ENCODE data around the gene POGZ.

POGZ gene

GRCh38 chr1:151482017-151482416 lies 22.7 kb upstream of the POGZ start:
- no peaks in the 10 kb centered on the region for H4K20me1 ChIP-seq (ENCODE audit: insufficient read depth, low read length)
- H3K9ac ChIP-seq (ENCODE audit: low read length), result no peak overlapping the region
- no peaks in the 10 kb centered on the region for H3K4me1 ChIP-seq (ENCODE audit: insufficient read depth, low read length, severe bottlenecking)
- H3K27me3 ChIP-seq (ENCODE audit: insufficient read depth, low read length), result 0 out of 2 replicates have a peak, but pooled peaks cover 4% of the 10 kb centered on the region
- no peak overlapping the region for H3K27ac ChIP-seq (ENCODE audit: low read depth, low read length, poor library complexity, severe bottlenecking)
- H3K36me3 ChIP-seq (ENCODE audit: insufficient read depth, low read length), result no peaks in the 10 kb centered on the region; the same call in 1 of the 2 replicates
- no peak for TF ChIP-seq EZH2 (IDR thresholded peaks at IDR 0.05; ENCODE audit: borderline replicate concordance, low read length)
- no peak for TF ChIP-seq CTCF (IDR thresholded peaks at IDR 0.05; ENCODE audit: low read length)
- H3F3A ChIP-seq (ENCODE audit: insufficient read depth, low read length), result no peaks in the 10 kb centered on the region
- no peak overlapping the region for H3K4me3 ChIP-seq (ENCODE audit: low read depth, low read length, poor library complexity, severe bottlenecking)
- H3K79me2 ChIP-seq (ENCODE audit: insufficient read depth, low read length), result no peaks in the 10 kb centered on the region
- no peak overlapping the region for H3K4me2 ChIP-seq (ENCODE audit: low read length)
- H2AFZ ChIP-seq (ENCODE audit: low read length), result no peak overlapping the region
- H3K9me3 ChIP-seq (ENCODE audit: low read length), result peaks cover 5% of the 10 kb centered on the region
- H3K9me2 ChIP-seq (ENCODE audit: low read depth, low read length), result no peaks in the 10 kb centered on the region

- Histone ChIP-seq H3K4me3 (ENCODE audit: low read depth, low read length, poor library complexity, severe bottlenecking) (no peak overlapping the region), H3K27me3 (ENCODE audit: insufficient read depth, low read length) (0 out of 2 replicates have a peak, but pooled peaks cover 4% of the 10 kb centered on the region), H3K9ac (ENCODE audit: low read length) (no peak overlapping the region), H3K79me2 (ENCODE audit: insufficient read depth, low read length) (no peaks in the 10 kb centered on the region), H4K20me1 (ENCODE audit: insufficient read depth, low read length) (no peaks in the 10 kb centered on the region), H3F3A (ENCODE audit: insufficient read depth, low read length) (no peaks in the 10 kb centered on the region), H2AFZ (ENCODE audit: low read length) (no peak overlapping the region), H3K4me2 (ENCODE audit: low read length) (no peak overlapping the region), H3K27ac (ENCODE audit: low read depth, low read length, poor library complexity, severe bottlenecking) (no peak overlapping the region), H3K9me3 (ENCODE audit: low read length) (peaks cover 5% of the 10 kb centered on the region), H3K4me1 (ENCODE audit: insufficient read depth, low read length, severe bottlenecking) (no peaks in the 10 kb centered on the region), H3K9me2 (ENCODE audit: low read depth, low read length) (no peaks in the 10 kb centered on the region), H3K36me3 (ENCODE audit: insufficient read depth, low read length) (no peaks in the 10 kb centered on the region; the same call in 1 of the 2 replicates)
- TF ChIP-seq EZH2 (IDR thresholded peaks at IDR 0.05; ENCODE audit: borderline replicate concordance, low read length), result no peak
- no peak for TF ChIP-seq CTCF (IDR thresholded peaks at IDR 0.05; ENCODE audit: low read length)
Measured at GRCh38 chr1:151479462-151479861, 20.2 kb upstream of the POGZ start.

- H3K4me1 ChIP-seq (ENCODE audit: insufficient read depth, low read length, severe bottlenecking), result no peaks in the 10 kb centered on the region
- TF ChIP-seq EZH2 (IDR thresholded peaks at IDR 0.05; ENCODE audit: borderline replicate concordance, low read length) (no peak), CTCF (IDR thresholded peaks at IDR 0.05; ENCODE audit: low read length) (no peak)
- H3K9me2 ChIP-seq (ENCODE audit: low read depth, low read length), result no peaks in the 10 kb centered on the region
- no peak overlapping the region for H3K4me3 ChIP-seq (ENCODE audit: low read depth, low read length, poor library complexity, severe bottlenecking)
- H3K4me2 ChIP-seq (ENCODE audit: low read length), result no peak overlapping the region
- H3K9me3 ChIP-seq (ENCODE audit: low read length), result peaks cover 5% of the 10 kb centered on the region
- no peak overlapping the region for H3K9ac ChIP-seq (ENCODE audit: low read length)
- 0 out of 2 replicates have a peak, but pooled peaks cover 2% of the 10 kb centered on the region for H3K27me3 ChIP-seq (ENCODE audit: insufficient read depth, low read length)
- no peak overlapping the region for H3K27ac ChIP-seq (ENCODE audit: low read depth, low read length, poor library complexity, severe bottlenecking)
- H3K36me3 ChIP-seq (ENCODE audit: insufficient read depth, low read length), result no peaks in the 10 kb centered on the region; the same call in 1 of the 2 replicates
- H3F3A ChIP-seq (ENCODE audit: insufficient read depth, low read length), result no peaks in the 10 kb centered on the region
- no peak overlapping the region for H2AFZ ChIP-seq (ENCODE audit: low read length)
- no peaks in the 10 kb centered on the region for H4K20me1 ChIP-seq (ENCODE audit: insufficient read depth, low read length)
- H3K79me2 ChIP-seq (ENCODE audit: insufficient read depth, low read length), result no peaks in the 10 kb centered on the region
Measured at GRCh38 chr1:151478923-151479322, 19.6 kb upstream of the POGZ start.
